HG03378 (cell line): ENCODE data around the gene CD22.

Experiments
- ATAC-seq: cut with Tn5 transposase; IDR thresholded peaks from one replicate; pipeline ENCODE4 v1.9.1; 2021; ENCODE audit warnings: mild to moderate bottlenecking, moderate library complexity; ENCODE audit not compliant: unreplicated experiment

The CD22 gene

GRCh38 chr19:35341006-35341405 lies 12.0 kb downstream of the CD22 start:
- ATAC-seq, result no peak

- ATAC-seq, result no peak
Observed at GRCh38 chr19:35341565-35342225, 12.7 kb downstream of the CD22 start.

DNA sequence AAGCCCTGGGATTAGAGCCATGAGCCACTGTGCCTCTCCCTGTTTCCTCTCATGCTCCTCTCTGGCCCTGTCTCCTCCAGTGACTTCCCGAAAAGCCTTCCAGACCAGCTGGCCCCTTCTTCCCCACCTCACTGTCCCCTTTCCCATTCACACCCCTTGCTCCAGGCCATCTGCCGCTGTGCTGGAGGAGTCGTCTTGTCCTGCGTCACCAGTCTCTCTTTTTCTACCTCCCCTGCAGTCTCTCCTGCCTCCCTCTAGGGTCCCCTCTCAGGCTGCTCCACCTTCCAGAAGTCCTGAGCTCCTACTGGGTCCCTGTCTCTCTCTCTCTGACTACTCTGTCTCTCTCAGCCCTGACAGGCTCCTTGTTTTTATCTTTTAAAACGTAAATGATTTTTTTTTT lies 13.4 kb downstream of the CD22 start:
- ATAC-seq, result no peak

DNA sequence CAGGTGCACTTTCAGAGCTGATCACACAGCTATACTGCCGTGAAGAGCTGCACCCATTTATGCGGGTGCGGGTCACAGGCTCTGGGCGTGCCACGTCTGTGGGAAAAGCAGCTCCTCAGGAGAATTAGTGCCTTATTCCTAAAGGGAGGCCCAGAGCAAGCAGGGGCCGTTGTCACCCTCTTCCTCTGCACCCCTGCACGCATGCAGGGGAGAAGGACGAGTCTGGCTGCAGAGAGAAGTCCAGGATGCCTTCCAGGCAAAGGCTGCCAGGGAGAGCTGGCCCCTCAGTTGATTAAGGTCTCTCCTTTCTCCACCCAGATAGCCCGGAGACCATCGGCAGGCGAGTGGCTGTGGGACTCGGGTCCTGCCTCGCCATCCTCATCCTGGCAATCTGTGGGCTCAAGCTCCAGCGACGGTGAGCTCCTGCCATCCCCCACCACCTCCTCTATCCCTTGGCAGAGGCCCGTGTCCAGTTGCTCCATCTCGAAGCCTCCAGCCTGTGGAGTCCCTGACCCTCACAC lies 15.6 kb downstream of the CD22 start:
- no peak for ATAC-seq

DNA sequence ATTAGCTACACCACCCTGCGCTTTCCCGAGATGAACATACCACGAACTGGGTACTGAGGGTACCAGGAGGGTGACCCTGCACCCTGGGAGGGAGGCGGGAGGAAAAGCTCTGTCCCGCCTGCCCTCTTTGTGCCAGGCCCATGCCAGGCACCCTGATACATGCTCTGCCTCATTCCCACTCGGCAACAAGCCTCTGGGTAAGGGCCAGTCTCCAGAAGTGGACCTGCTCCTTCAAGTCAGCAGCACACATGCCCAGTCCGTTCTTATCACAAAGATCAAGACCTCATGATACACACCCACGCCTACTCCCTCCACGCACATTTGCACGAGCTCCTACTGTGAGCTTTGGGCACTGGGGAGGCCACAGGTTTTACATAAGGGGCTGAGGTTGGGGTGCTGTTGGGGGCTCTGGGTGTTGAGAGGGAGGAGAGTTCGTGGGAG lies 16.7 kb downstream of the CD22 start:
- ATAC-seq, result no peak

DNA sequence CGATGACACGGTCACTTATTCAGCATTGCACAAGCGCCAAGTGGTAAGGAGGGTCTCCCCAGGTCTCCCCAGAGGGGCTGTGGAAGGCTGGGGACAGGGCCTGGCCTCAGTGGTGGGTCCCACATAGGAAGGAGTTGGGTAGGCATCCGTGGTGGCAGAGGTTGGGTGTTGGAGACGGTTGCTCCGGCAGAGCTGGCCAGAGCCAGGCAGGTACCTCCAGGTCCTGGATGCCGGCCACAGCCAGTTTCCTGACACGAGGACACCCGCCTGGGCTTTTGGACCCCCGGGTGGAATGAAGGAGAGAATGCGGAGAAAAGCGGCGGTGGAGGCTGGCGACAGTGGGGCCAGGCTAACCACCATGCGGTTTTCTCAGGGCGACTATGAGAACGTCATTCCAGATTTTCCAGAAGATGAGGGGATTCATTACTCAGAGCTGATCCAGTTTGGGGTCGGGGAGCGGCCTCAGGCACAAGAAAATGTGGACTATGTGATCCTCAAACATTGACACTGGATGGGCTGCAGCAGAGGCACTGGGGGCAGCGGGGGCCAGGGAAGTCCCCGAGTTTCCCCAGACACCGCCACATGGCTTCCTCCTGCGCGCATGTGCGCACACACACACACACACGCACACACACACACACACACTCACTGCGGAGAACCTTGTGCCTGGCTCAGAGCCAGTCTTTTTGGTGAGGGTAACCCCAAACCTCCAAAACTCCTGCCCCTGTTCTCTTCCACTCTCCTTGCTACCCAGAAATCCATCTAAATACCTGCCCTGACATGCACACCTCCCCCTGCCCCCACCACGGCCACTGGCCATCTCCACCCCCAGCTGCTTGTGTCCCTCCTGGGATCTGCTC lies 17.4 kb downstream of the CD22 start:
- ATAC-seq, result no peak

GRCh38 chr19:35347171-35347929 lies 18.4 kb downstream of the CD22 start, which contains the start of gene FFAR1:
Gene FFAR1, plus strand, starts transcription at chr19:35347902. Its CDS starts 3,650 bp downstream, at chr19:35351552.
- ATAC-seq, result peak; percentile 48

DNA sequence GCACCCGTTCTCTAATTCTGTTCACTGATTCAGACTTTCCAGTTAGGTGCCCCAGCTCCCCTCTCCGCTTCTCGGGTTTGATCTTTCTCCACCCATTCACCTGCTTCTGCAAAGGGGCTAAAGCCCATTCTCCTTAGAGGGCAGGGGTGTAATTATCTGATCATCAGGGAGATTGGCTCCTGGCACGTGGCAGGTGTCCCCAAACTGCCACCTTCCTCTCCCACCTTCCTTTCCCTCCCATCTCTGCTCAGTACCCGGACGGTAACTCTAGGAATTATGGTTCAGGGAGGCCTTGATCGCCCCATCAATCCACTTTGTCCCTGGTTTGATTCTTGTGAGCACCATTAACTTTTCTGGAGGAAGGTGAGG lies 18.9 kb downstream of the CD22 start:
- ATAC-seq, result no peak

- no peak for ATAC-seq
Observed at GRCh38 chr19:35348911-35349611, 20.1 kb downstream of the CD22 start.

DNA sequence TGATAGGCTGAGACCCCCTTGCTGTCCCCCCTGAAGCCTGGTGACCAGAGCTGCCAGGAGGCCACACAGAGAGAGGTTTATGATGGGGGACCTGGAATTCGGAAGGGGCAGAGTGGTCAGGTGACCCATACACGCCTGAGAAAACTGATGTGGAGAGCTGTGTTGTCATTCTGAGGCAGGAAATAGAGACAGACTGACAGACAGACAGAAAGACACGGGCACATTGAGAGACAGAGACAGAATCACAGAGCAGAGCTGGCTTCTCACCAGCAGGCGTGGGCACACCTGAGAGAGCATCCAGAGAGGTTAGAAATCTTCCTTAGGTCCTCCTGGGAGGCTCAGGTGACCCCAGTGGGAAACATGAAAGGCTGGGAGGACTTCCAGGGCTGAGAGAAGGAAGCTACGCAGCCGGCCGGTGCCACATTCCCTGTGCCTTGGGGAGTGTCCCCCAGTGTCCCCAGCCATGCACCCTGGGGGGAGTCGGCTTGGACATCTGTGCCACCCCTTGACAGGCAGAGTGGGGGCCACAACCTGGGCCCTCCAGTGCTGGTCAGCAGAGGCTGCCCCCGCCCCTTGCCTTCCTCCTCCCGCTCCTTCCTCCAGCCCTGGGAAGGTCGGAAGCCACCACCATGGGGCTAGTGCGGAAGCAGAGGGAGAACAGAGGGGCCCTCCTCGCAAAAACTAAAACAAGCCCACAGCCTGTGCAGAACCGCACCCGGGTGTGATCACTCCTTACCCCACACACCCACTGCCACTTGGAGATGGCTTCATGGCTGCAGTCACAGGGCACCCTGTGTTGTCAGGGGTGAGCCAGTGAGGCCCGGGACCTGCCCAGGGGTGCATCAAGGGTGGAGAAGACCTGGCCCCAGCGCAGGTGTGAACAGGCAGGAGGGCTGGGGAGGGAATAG lies 20.9 kb downstream of the CD22 start:
- no peak for ATAC-seq

DNA sequence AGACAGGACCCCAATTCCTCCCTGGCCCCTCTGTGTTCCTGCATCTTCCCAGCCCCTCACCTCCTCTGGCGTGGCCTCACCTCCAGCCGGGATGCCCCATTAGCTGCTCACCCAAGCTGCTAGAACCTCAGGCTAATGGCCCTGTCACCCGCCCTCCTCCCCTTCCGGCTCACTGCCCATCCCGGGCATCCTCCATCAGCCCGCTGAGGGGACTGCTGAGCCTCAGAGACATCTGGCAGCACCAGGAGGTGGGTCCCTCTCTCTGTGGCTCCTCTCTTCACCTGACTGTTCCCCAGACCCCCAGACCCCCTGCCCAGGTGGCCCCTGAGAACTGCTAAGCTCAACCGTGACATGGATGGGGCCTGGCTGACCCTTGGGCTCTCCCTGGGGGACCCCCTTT lies 21.6 kb downstream of the CD22 start:
- ATAC-seq, result no peak

DNA sequence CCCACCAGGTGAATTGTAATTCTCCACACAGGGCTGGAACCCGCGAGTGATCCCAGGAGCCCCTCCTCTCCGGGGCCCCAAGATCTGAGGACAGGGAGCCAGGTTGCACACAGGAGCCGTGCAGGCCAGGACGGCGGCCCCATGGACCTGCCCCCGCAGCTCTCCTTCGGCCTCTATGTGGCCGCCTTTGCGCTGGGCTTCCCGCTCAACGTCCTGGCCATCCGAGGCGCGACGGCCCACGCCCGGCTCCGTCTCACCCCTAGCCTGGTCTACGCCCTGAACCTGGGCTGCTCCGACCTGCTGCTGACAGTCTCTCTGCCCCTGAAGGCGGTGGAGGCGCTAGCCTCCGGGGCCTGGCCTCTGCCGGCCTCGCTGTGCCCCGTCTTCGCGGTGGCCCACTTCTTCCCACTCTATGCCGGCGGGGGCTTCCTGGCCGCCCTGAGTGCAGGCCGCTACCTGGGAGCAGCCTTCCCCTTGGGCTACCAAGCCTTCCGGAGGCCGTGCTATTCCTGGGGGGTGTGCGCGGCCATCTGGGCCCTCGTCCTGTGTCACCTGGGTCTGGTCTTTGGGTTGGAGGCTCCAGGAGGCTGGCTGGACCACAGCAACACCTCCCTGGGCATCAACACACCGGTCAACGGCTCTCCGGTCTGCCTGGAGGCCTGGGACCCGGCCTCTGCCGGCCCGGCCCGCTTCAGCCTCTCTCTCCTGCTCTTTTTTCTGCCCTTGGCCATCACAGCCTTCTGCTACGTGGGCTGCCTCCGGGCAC lies 22.6 kb downstream of the CD22 start:
- no peak for ATAC-seq

DNA sequence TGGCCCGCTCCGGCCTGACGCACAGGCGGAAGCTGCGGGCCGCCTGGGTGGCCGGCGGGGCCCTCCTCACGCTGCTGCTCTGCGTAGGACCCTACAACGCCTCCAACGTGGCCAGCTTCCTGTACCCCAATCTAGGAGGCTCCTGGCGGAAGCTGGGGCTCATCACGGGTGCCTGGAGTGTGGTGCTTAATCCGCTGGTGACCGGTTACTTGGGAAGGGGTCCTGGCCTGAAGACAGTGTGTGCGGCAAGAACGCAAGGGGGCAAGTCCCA lies 23.1 kb downstream of the CD22 start:
- no peak for ATAC-seq

- peak; percentile 41 for ATAC-seq
Observed at GRCh38 chr19:35352448-35353304, 23.7 kb downstream of the CD22 start.

- no peak for ATAC-seq
Observed at GRCh38 chr19:35353635-35354034, 24.6 kb downstream of the CD22 start.

GRCh38 chr19:35354898-35355297 lies 25.9 kb downstream of the CD22 start:
- no peak for ATAC-seq

DNA sequence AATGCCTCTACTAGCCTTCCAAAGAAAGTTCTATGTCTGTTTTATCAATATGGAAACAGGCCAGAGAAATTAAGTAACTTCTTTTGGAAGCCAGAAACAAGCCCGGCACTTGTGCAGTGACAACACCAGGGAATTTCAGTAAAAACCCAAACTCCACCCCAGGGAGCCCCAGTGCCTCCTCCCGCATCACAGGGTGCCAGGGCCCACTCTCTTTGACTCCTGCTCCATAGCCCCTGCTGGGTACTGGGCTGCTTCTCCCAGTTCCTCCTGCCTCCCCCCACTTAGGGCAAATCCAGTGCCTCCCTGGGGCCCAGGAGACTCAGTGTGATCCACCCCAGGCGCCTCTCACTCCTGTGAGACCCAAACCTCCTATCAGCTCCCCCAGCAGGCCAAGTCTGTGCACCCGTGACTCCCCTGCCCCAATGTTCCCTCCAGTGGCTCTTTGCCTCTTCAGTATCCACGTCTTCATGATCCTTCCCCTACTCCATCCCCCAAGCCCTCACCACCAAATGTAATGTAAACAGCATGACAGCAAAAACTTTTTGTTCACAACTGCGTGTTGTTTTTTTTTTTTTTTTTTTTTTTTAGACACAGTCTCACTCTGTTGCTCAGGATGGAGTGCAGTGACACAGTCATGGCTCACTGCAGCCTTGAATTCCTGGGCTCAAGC lies 26.9 kb downstream of the CD22 start:
- ATAC-seq, result no peak
